ENCODE results near the gene FNDC3B. TPM values are rescaled to one million over a fixed set of nuclear protein-coding genes. Genes with fewer than 3 reads are reported as not detected.

Gene FNDC3B
- total and polyA plus RNA-seq, 9 donors, result 22.1 to 198 (median 108) TPM

- no peak for TF ChIP-seq CTCF (IDR thresholded peaks at IDR 0.05)
- TF ChIP-seq POLR2A (IDR thresholded peaks at IDR 0.05), result peak; percentile 25
- Histone ChIP-seq H3K9me3 (no peaks in the 10 kb centered on the region), H3K36me3 (no peaks in the 10 kb centered on the region), H3K27me3 (no peaks in the 10 kb centered on the region), H3K27ac (peak overlapping the region; percentile 72 to 73), H3K4me3 (no peak overlapping the region), H3K4me1 (ENCODE audit: insufficient read depth) (peaks cover 17% of the 10 kb centered on the region)
- WGBS, 3 donors, result 15 to 17% (median 17%) methylated on average over 8 of the region's 8 CpGs
- peak; percentile 83 to 90 (median 86) for DNase-seq
- intact Hi-C loops (cut with DNase I), result loop anchor here in 1 of 4 donors (10.0 kb wide), 1 partner anchor 109 kb away; no protein-coding TSS in a partner anchor
Observed at GRCh38 chr3:172153335-172153861, 114.0 kb downstream of the FNDC3B start.

- Histone ChIP-seq H3K27me3 (no peaks in the 10 kb centered on the region), H3K9me3 (no peaks in the 10 kb centered on the region), H3K4me3 (no peak overlapping the region), H3K4me1 (ENCODE audit: insufficient read depth) (peaks cover 17% of the 10 kb centered on the region), H3K36me3 (no peaks in the 10 kb centered on the region), H3K27ac (no peak overlapping the region)
- no peak for TF ChIP-seq POLR2A (IDR thresholded peaks at IDR 0.05)
- TF ChIP-seq EP300 (IDR thresholded peaks at IDR 0.05), result no peak
- no peak for TF ChIP-seq CTCF (IDR thresholded peaks at IDR 0.05)
- DNase-seq, result no peak
- WGBS, 3 donors, result 86 to 90% (median 86%) methylated on average over 6 of the region's 6 CpGs
- intact Hi-C loops (cut with DNase I), result loop anchor here in 1 of 4 donors (10.0 kb wide), 1 partner anchor 110 kb away; no protein-coding TSS in a partner anchor
Observed at GRCh38 chr3:172154768-172155664, 115.6 kb downstream of the FNDC3B start.

- DNase-seq, result no peak
- Histone ChIP-seq H3K36me3 (no peaks in the 10 kb centered on the region), H3K4me1 (ENCODE audit: insufficient read depth) (peaks cover 17% of the 10 kb centered on the region), H3K27me3 (no peaks in the 10 kb centered on the region), H3K27ac (no peak overlapping the region), H3K4me3 (no peak overlapping the region), H3K9me3 (no peaks in the 10 kb centered on the region)
- intact Hi-C loops (cut with DNase I), result loop anchor here in 1 of 4 donors (10.0 kb wide), 1 partner anchor 111 kb away; no protein-coding TSS in a partner anchor
- TF ChIP-seq EP300 (IDR thresholded peaks at IDR 0.05) (no peak), CTCF (IDR thresholded peaks at IDR 0.05) (no peak), POLR2A (IDR thresholded peaks at IDR 0.05) (no peak)
- 86 to 91% (median 87%) methylated on average over 8 of the region's 8 CpGs for WGBS, 3 donors
Observed at GRCh38 chr3:172155897-172156585, 116.7 kb downstream of the FNDC3B start.

GRCh38 chr3:172156586-172156955 lies 117.2 kb downstream of the FNDC3B start:
- Histone ChIP-seq H3K4me3 (no peak overlapping the region), H3K36me3 (no peaks in the 10 kb centered on the region), H3K27ac (no peak overlapping the region), H3K27me3 (no peaks in the 10 kb centered on the region), H3K9me3 (no peaks in the 10 kb centered on the region), H3K4me1 (ENCODE audit: insufficient read depth) (peaks cover 19% of the 10 kb centered on the region)
- intact Hi-C loops (cut with DNase I), result loop anchor here in 1 of 4 donors (10.0 kb wide), 1 partner anchor 112 kb away; no protein-coding TSS in a partner anchor
- 56 to 68% (median 63%) methylated on average over 5 of the region's 5 CpGs for WGBS, 3 donors
- DNase-seq, result no peak
- no peak for TF ChIP-seq EP300 (IDR thresholded peaks at IDR 0.05)
- TF ChIP-seq POLR2A (IDR thresholded peaks at IDR 0.05), result no peak
- TF ChIP-seq CTCF (IDR thresholded peaks at IDR 0.05), result no peak
